Activated CD8-positive, alpha-beta memory T cell treated with anti-CD3 and anti-CD28 coated beads, Interleukin-2, amount 50 U/mL, for 24 hours (primary cell): ENCODE measurements around the gene MRPL27.
"Not testable (repeated sequence)": the region's sequence is repeated elsewhere in the genome, so short reads cannot be mapped to it uniquely, and the experiment has no call there.

Experiments
- DNase-seq: peaks from one replicate; pipeline ENCODE4 v3.0.0-alpha.2; 2020; ENCODE audit errors: extremely low read depth

The MRPL27 gene

GRCh38 chr17:50372758-50373556, at the start of gene MRPL27, which contains the start of gene EME1:
MRPL27 (minus strand) TSS chr17:50373184; CDS start chr17:50373170, 14 bp downstream.
EME1 (plus strand) TSS chr17:50373229; CDS start chr17:50375209, 1,980 bp downstream.
- peak; percentile 65 for DNase-seq

DNA sequence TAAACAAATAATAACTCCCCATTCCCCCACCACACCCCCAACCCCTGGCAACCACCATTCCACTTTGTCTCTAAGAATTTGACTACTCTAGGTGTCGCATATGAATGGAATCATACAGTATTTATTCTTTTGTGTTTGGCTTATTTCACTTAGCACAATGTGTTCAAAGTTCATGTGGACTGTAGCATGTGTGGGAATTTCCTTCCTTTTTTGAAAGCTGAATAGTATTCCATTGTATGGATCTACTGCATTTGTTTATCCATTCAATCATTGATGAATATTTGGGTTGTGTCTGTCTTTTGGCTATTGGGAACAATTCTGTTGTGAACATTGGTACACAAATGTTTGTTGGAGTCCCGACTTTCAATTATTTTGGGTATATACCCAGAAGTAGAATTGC, 49.8 kb upstream of the MRPL27 start:
- no peak for DNase-seq

- no peak for DNase-seq
These were observed 48.5 kb upstream of the MRPL27 start for GRCh38 chr17:50421308-50422051.

- no peak for DNase-seq
These were observed 47.6 kb upstream of the MRPL27 start for GRCh38 chr17:50420419-50421112.

- DNase-seq: not testable (repeated sequence)
These were observed 46.6 kb upstream of the MRPL27 start for GRCh38 chr17:50419577-50419976.

- no peak for DNase-seq
These were observed 41.8 kb upstream of the MRPL27 start for GRCh38 chr17:50414808-50415207.

DNA sequence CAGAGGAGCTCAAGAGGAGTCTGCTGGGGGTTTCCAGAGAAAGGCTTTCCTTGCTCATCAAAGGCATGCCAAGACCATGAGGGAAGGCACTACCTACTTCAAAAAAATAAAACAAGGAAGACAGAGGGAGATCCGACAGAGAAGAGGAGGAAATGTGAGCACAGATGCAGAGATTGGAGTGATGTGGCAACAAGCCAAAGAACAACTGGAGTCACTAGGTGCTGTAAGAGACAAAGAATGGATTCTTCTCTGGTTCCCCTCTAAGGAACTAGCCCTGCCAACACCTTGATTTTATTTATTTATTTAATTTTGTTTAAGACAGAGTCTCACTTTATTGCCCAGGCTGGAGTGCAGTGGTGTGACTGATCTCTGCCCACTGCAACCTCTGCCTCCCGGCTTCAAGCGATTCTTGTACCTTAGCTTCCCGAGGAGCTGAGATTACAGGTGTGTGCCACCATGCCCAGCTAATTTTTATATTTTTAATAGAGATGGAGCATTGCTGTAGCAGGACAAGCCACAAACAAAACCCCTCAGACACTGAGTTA, 39.3 kb upstream of the MRPL27 start:
- DNase-seq: no peak

GRCh38 chr17:50407921-50408320, 34.9 kb upstream of the MRPL27 start:
- DNase-seq: no peak

GRCh38 chr17:50406578-50406977, 33.6 kb upstream of the MRPL27 start:
- no peak for DNase-seq

- DNase-seq: not testable (repeated sequence)
These were observed 32.4 kb upstream of the MRPL27 start for GRCh38 chr17:50405351-50405750.

DNA sequence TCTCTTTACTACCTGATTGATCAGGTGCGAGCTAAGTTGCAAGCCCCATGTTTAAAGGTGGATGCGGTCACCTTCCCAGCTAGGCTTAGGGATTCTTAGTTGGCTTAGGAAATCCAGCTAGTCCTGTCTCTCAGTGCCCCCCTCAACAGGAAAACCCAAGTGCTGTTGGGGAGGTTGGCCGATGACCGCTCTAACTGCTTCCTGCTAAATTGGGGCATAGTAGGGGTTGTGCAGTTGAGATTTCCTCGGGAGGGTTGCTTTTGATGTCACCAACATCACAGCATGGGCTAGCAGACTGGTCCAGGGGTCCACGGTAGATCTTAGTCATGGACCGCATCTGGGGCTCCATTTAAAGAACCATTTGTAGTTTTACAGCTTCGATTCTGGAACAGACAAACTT, 26.6 kb upstream of the MRPL27 start:
- not testable (repeated sequence) for DNase-seq

DNA sequence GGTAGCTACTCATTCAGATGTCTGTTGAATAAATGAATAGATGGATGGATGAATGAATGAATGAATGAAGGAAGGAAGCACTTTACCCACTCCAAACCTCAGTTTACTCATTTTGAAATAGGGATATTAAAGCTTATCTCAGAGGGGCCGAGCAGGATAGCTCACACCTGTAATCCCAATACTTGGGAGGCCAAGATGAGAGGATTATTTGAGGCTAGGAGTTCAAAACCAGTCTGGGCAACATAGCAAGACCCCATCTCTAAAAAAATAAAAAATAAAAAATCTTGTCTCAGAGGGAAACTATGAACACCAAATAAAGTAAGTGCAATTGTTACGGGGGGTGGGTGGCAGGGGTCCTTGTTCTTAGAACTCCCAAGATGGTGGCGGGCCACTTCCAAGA, 25.7 kb upstream of the MRPL27 start:
- DNase-seq: not testable (repeated sequence)

GRCh38 chr17:50397919-50398285, 24.9 kb upstream of the MRPL27 start:
- no peak for DNase-seq

DNA sequence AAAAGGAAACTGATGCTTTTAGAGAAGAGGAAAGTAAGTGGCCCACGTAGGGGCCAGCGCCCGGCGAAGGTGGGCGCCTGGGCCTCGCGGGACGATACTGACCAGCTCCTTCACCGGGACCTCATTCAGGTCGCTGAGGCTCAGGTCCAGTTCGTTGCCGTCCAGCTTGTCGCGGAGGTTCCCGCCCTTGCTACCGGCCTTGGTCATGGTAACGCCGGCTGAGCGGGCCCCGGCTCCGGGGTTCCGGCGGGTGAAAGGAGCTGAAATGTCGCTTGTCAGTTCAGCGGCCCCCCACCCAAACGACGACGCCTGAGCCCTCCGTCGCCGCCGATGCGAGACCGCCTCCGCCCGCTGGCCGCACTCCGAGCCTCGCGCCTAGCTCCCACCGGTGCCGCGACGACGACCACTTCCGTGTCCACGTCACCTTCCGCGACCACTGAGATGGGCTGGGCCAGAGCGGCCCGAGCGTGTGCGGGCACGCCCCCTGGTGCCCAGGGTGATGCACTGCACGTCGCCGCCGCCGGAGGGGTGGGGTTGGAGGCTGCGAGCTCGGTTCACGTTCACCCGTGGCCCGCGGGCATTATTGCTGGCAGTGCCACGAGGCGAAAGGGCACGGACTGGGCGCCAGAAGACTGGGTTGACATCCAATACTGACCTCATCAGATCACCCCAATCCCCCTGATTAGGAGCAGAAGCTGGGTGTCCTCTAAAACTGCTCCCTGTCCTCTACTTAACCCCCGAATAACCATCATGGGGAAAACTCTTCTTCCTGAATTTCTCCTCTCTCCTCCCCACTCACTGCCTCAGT, 24.3 kb upstream of the MRPL27 start, which contains the start of gene LRRC59:
TSS of gene LRRC59 (minus strand) at position 413 of the 808 bp plus-strand sequence. CDS start at position 207, 206 bp downstream.
- DNase-seq: peak; percentile 79

DNA sequence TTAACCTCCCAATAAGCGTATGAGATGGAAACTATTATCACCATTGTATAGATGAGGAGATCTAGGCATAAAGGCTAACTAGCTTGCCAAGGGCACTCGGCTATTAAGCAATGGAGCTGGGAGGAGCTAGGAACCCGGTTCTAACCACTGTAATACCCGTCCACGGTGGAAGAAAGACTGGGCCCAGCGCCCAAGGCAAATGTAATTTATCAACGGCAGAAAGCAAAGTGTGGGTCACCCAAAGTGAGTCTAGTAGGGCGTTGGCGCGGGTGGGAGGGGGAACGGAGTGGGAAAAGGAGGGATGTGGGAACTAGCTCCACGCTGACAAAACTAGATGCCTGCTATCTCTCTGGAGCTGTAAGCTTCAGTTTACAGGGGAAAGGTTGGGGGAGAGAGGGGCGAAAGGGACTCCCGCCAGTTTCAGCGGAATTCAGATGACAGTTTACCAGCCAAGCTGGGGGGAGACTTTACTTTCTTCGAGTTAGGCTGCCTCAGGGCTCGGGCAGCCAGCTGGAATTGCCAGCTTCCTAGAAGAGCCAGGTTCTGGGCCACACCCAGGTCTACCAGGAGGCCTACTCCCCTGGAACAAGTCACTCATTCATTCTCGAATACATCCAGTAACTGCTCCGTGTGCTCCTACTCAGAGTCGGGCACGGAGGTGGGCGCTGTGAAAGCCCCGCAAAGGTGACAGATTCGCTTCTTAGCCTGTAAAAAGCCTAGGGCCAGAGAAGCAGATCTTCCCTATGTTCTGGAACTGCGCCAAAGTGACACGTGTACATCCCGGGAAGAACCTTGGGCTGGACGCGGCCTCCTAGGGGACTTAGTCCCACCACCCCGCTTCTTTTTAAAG, 23.5 kb upstream of the MRPL27 start:
- no peak for DNase-seq

GRCh38 chr17:50394711-50395110, 21.7 kb upstream of the MRPL27 start:
- no peak for DNase-seq

GRCh38 chr17:50393700-50394099, 20.7 kb upstream of the MRPL27 start:
- no peak for DNase-seq

DNA sequence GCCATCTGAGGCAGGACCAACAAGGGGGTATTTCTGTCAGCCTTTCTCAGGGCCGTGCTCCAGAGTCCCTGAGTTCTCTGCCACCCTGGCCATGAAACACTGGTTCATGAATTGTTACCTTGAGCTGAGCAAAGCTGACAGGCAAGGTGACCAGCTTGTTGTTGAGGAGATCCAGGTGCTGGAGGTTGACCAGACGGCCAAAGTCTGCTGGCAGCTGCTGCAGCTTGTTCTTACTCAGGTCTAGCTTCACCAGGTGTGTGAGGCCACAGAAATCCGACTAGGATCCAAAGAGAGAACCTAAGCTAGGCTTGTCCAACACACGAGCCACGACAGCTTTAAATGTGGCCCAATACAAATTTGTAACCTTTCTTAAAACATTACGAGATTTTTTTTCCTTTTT, 19.6 kb upstream of the MRPL27 start:
- DNase-seq: no peak

DNA sequence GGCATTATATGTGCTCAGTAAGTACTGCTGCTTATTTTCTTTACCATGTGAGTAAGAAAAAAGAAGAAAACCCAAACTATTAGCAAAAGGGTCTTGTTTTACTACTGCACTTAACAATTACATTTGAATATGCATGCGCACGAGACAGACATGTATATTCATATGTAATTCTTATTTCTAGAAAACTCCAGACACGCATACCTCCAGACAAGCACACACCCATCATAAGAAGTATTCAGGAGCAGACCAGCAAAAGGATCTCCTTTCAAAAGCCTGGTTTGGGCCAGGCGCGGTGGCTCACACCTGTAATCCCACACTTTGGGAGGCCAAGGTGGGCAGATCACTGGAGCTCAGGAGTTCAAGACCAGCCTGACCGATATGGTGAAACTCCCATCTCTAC, 16.6 kb upstream of the MRPL27 start:
- DNase-seq: no peak

DNA sequence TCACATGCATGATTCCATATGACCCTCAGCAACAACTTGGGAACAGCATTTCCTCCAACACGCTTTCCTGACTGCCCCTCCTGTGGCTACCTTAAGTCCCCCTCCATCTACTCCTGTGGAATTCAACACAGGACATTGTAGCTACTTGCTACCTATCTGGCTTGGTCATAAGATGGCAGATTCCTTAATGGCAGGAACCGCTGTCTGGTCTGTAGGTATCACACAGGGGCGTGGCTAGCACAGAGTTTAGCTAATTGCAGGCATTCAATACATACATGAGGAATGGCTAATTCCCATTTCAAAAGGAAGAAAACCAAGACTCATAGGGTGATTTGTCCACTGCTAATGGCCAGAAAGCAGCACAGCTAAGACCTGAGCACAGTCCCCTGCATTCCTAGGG, 15.7 kb upstream of the MRPL27 start:
- no peak for DNase-seq
